ENCODE measurements around the gene RNF220.
"Not testable (repeated sequence)": the region's sequence is repeated elsewhere in the genome, so short reads cannot be mapped to it uniquely, and the experiment has no call there.

RNF220 gene

GRCh38 chr1:44662683-44663030 is 257.6 kb downstream of the RNF220 start:
- Histone ChIP-seq H3K79me1 (ENCODE audit: low read length) (no peaks in the 10 kb centered on the region), H3K36me3 (ENCODE audit: control insufficient read depth in 1 of 2, insufficient read depth in 2 of 2, low read length in 2 of 2) (peaks cover 0 to 2% of the 10 kb centered on the region in 2 experiments), H3K9me3 (ENCODE audit: insufficient read depth, low read depth, low read length) (no peaks in the 10 kb centered on the region), H2BK5ac (ENCODE audit: low read depth, low read length, poor library complexity) (no peak overlapping the region), H4K91ac (ENCODE audit: low read depth, low read length) (no peak overlapping the region), H3K4me3 (ENCODE audit: low read depth, low read length) (no peak overlapping the region), H2AK5ac (ENCODE audit: low read length) (no peak overlapping the region), H4K8ac (ENCODE audit: low read depth, low read length) (no peak overlapping the region), H2AFZ (ENCODE audit: insufficient read depth, low read length, poor library complexity) (no peak overlapping the region), H3K23ac (ENCODE audit: low read length) (no peak overlapping the region), H3K9ac (ENCODE audit: low read length) (no peak overlapping the region), H3K14ac (ENCODE audit: low read length) (no peak overlapping the region), H4K12ac (ENCODE audit: low read depth, low read length) (no peak overlapping the region), H3K27me3 (ENCODE audit: insufficient read depth, low read length) (no peaks in the 10 kb centered on the region), H3K4me2 (ENCODE audit: low read length) (no peak overlapping the region), H3K27ac (ENCODE audit: low read depth, low read length) (no peak overlapping the region), H3K4me1 (ENCODE audit: control insufficient read depth in 1 of 2, insufficient read depth in 2 of 2, low read length in 2 of 2) (no peaks in the 10 kb centered on the region), H2BK120ac (ENCODE audit: insufficient read depth, low read length, poor library complexity) (no peak overlapping the region), H3K4ac (ENCODE audit: low read depth, low read length) (no peak overlapping the region), H3K18ac (ENCODE audit: low read length) (no peak overlapping the region), H2BK12ac (ENCODE audit: low read length) (no peak overlapping the region), H3K79me2 (ENCODE audit: control insufficient read depth, insufficient read depth, low read length, poor library complexity) (no peaks in the 10 kb centered on the region)
- WGBS (ENCODE audit: extremely low coverage, insufficient coverage, insufficient read length): no CpG with 5 or more reads among the region's 5 CpGs
- no peak for DNase-seq

- Histone ChIP-seq H3K14ac (ENCODE audit: low read length) (no peak overlapping the region), H4K8ac (ENCODE audit: low read depth, low read length) (no peak overlapping the region), H3K4ac (ENCODE audit: low read depth, low read length) (no peak overlapping the region), H4K12ac (ENCODE audit: low read depth, low read length) (no peak overlapping the region), H2AFZ (ENCODE audit: insufficient read depth, low read length, poor library complexity) (no peak overlapping the region), H3K9me3 (ENCODE audit: insufficient read depth, low read depth, low read length) (no peaks in the 10 kb centered on the region), H3K27me3 (ENCODE audit: insufficient read depth, low read length) (no peaks in the 10 kb centered on the region), H3K4me2 (ENCODE audit: low read length) (no peak overlapping the region), H3K23ac (ENCODE audit: low read length) (no peak overlapping the region), H3K4me1 (ENCODE audit: control insufficient read depth in 1 of 2, insufficient read depth in 2 of 2, low read length in 2 of 2) (no peaks in the 10 kb centered on the region), H3K36me3 (ENCODE audit: control insufficient read depth in 1 of 2, insufficient read depth in 2 of 2, low read length in 2 of 2) (peaks cover 0 to 2% of the 10 kb centered on the region in 2 experiments), H2BK120ac (ENCODE audit: insufficient read depth, low read length, poor library complexity) (no peak overlapping the region), H3K18ac (ENCODE audit: low read length) (no peak overlapping the region), H3K9ac (ENCODE audit: low read length) (no peak overlapping the region), H4K91ac (ENCODE audit: low read depth, low read length) (no peak overlapping the region), H3K79me1 (ENCODE audit: low read length) (no peaks in the 10 kb centered on the region), H3K27ac (ENCODE audit: low read depth, low read length) (no peak overlapping the region), H3K4me3 (ENCODE audit: low read depth, low read length) (no peak overlapping the region), H2BK5ac (ENCODE audit: low read depth, low read length, poor library complexity) (no peak overlapping the region), H2AK5ac (ENCODE audit: low read length) (no peak overlapping the region), H2BK12ac (ENCODE audit: low read length) (no peak overlapping the region), H3K79me2 (ENCODE audit: control insufficient read depth, insufficient read depth, low read length, poor library complexity) (no peaks in the 10 kb centered on the region)
- WGBS (ENCODE audit: extremely low coverage, insufficient coverage, insufficient read length): no CpG with 5 or more reads among the region's 5 CpGs
- no peak for DNase-seq
Measured at GRCh38 chr1:44663417-44663816, 258.4 kb downstream of the RNF220 start.

GRCh38 chr1:44664730-44665370 is 259.8 kb downstream of the RNF220 start:
- H4K12ac ChIP-seq (ENCODE audit: low read depth, low read length): no peak overlapping the region
- H2BK5ac ChIP-seq (ENCODE audit: low read depth, low read length, poor library complexity): no peak overlapping the region
- H3K27ac ChIP-seq (ENCODE audit: low read depth, low read length): no peak overlapping the region
- no peak overlapping the region for H2AK5ac ChIP-seq (ENCODE audit: low read length)
- no peak overlapping the region for H3K4ac ChIP-seq (ENCODE audit: low read depth, low read length)
- H2BK12ac ChIP-seq (ENCODE audit: low read length): no peak overlapping the region
- H3K9me3 ChIP-seq (ENCODE audit: insufficient read depth, low read depth, low read length): no peaks in the 10 kb centered on the region
- no peak for DNase-seq
- no peak overlapping the region for H3K18ac ChIP-seq (ENCODE audit: low read length)
- H2AFZ ChIP-seq (ENCODE audit: insufficient read depth, low read length, poor library complexity): no peak overlapping the region
- H3K79me2 ChIP-seq (ENCODE audit: control insufficient read depth, insufficient read depth, low read length, poor library complexity): no peaks in the 10 kb centered on the region
- H3K23ac ChIP-seq (ENCODE audit: low read length): no peak overlapping the region
- H3K4me2 ChIP-seq (ENCODE audit: low read length): no peak overlapping the region
- no CpG with 5 or more reads among the region's 12 CpGs for WGBS (ENCODE audit: extremely low coverage, insufficient coverage, insufficient read length)
- no peaks in the 10 kb centered on the region for H3K4me1 ChIP-seq (ENCODE audit: control insufficient read depth in 1 of 2, insufficient read depth in 2 of 2, low read length in 2 of 2)
- peaks cover 0 to 2% of the 10 kb centered on the region in 2 experiments for H3K36me3 ChIP-seq (ENCODE audit: control insufficient read depth in 1 of 2, insufficient read depth in 2 of 2, low read length in 2 of 2)
- no peak overlapping the region for H3K14ac ChIP-seq (ENCODE audit: low read length)
- no peak overlapping the region for H2BK120ac ChIP-seq (ENCODE audit: insufficient read depth, low read length, poor library complexity)
- no peak overlapping the region for H4K91ac ChIP-seq (ENCODE audit: low read depth, low read length)
- no peak overlapping the region for H3K4me3 ChIP-seq (ENCODE audit: low read depth, low read length)
- no peak overlapping the region for H4K8ac ChIP-seq (ENCODE audit: low read depth, low read length)
- H3K27me3 ChIP-seq (ENCODE audit: insufficient read depth, low read length): no peaks in the 10 kb centered on the region
- no peaks in the 10 kb centered on the region for H3K79me1 ChIP-seq (ENCODE audit: low read length)
- H3K9ac ChIP-seq (ENCODE audit: low read length): no peak overlapping the region

GRCh38 chr1:44666719-44667118 is 261.7 kb downstream of the RNF220 start:
- not testable (repeated sequence) for H3K4me2 ChIP-seq (ENCODE audit: low read length); H3K14ac ChIP-seq (ENCODE audit: low read length); H3K4ac ChIP-seq (ENCODE audit: low read depth, low read length); H2AFZ ChIP-seq (ENCODE audit: insufficient read depth, low read length, poor library complexity); H3K27ac ChIP-seq (ENCODE audit: low read depth, low read length); DNase-seq; H2AK5ac ChIP-seq (ENCODE audit: low read length); H3K9me3 ChIP-seq (ENCODE audit: insufficient read depth, low read depth, low read length); H2BK5ac ChIP-seq (ENCODE audit: low read depth, low read length, poor library complexity); H2BK120ac ChIP-seq (ENCODE audit: insufficient read depth, low read length, poor library complexity); H3K79me2 ChIP-seq (ENCODE audit: control insufficient read depth, insufficient read depth, low read length, poor library complexity); H4K91ac ChIP-seq (ENCODE audit: low read depth, low read length); H3K4me1 ChIP-seq (ENCODE audit: control insufficient read depth in 1 of 2, insufficient read depth in 2 of 2, low read length in 2 of 2); H3K4me3 ChIP-seq (ENCODE audit: low read depth, low read length); H3K23ac ChIP-seq (ENCODE audit: low read length); H3K27me3 ChIP-seq (ENCODE audit: insufficient read depth, low read length); H4K12ac ChIP-seq (ENCODE audit: low read depth, low read length); H3K18ac ChIP-seq (ENCODE audit: low read length); H2BK12ac ChIP-seq (ENCODE audit: low read length); H4K8ac ChIP-seq (ENCODE audit: low read depth, low read length); H3K79me1 ChIP-seq (ENCODE audit: low read length); H3K36me3 ChIP-seq (ENCODE audit: control insufficient read depth in 1 of 2, insufficient read depth in 2 of 2, low read length in 2 of 2); H3K9ac ChIP-seq (ENCODE audit: low read length)
- no CpG with 5 or more reads among the region's 1 CpG for WGBS (ENCODE audit: extremely low coverage, insufficient coverage, insufficient read length)

Data from trophoblast cell (in vitro differentiated cells and primary cell).